Caco-2 (cell line): ENCODE data around the gene TMEM232. TPM values are rescaled to one million over a fixed set of nuclear protein-coding genes. Genes with fewer than 3 reads are reported as not detected.

Experiments
- BruUV-seq: library from RNA; stranded (reverse); fragments of 400-500 nt; replicated peaks from 2 replicates; lab custom pipeline; 2021; lab: Mats Ljungman, UMichigan
- CTCF ChIA-PET: fragments of 300-600 bp; sonication (Branson Sonifier 250); formaldehyde crosslinking; loops from one replicate; lab custom pipeline; 2022; ENCODE audit warnings: antibody characterized with exemption; lab: Charles Lee
- POLR2A ChIA-PET: fragments of 300-600 bp; sonication (Branson Sonifier 250); formaldehyde crosslinking; loops from one replicate; lab custom pipeline; 2022; ENCODE audit warnings: antibody characterized with exemption; lab: Charles Lee
- DNase-seq, 2 experiments: peaks; one replicate each; pipeline versions ENCODE4 v3.0.0 to v3.0.0-alpha.2; 2020 to 2022
- H3K27me3 ChIP-seq: replicated peaks from 2 replicates; pipeline ENCODE4 v1.6.0; 2011; ENCODE audit warnings: low read length; ENCODE audit not compliant: control insufficient read depth, insufficient read depth
- H3K36me3 ChIP-seq: 2 replicates; pipeline ENCODE4 v1.5.1; 2011; ENCODE audit warnings: low read length; ENCODE audit not compliant: control insufficient read depth, insufficient read depth
- H3K4me1 ChIP-seq: fragments of 250-450 bp; sonication (Bioruptor Pico); 2 replicates; pipeline ENCODE4 v1.5.1; 2020; ENCODE audit warnings: mild to moderate bottlenecking
- H3K4me3 ChIP-seq: 2 replicates; pipeline ENCODE4 v1.5.1; 2011; ENCODE audit warnings: low read depth, mild to moderate bottlenecking, control low read depth, low read length
- H3K9me3 ChIP-seq: fragments of 250-450 bp; sonication (Bioruptor Pico); 2 replicates; pipeline ENCODE4 v1.5.1; 2020; ENCODE audit warnings: mild to moderate bottlenecking, moderate library complexity
- H3K27ac Mint-ChIP-seq: one replicate; pipeline ENCODE4 v1.8.0; 2022; ENCODE audit warnings: mixed read lengths; ENCODE audit not compliant: unreplicated experiment
- H3K27me3 Mint-ChIP-seq: one replicate; pipeline ENCODE4 v1.8.0; 2022; ENCODE audit warnings: mixed read lengths; ENCODE audit not compliant: insufficient read depth, unreplicated experiment
- H3K36me3 Mint-ChIP-seq: one replicate; pipeline ENCODE4 v1.8.0; 2022; ENCODE audit warnings: mild to moderate bottlenecking, mixed read lengths; ENCODE audit not compliant: insufficient read depth, unreplicated experiment
- H3K4me1 Mint-ChIP-seq: one replicate; pipeline ENCODE4 v1.8.0; 2022; ENCODE audit warnings: low read depth, mixed read lengths; ENCODE audit not compliant: unreplicated experiment
- H3K4me3 Mint-ChIP-seq: one replicate; pipeline ENCODE4 v1.8.0; 2022; ENCODE audit warnings: mild to moderate bottlenecking, moderate library complexity, mixed read lengths; ENCODE audit not compliant: unreplicated experiment
- H3K9me3 Mint-ChIP-seq: one replicate; pipeline ENCODE4 v1.8.0; 2022; ENCODE audit warnings: mixed read lengths; ENCODE audit not compliant: unreplicated experiment
- intact Hi-C: fragments of 100-400 bp; cut with micrococcal nuclease; formaldehyde crosslinking; loops from one replicate; pipeline ENCODE4 v1.10.0; 2022; ENCODE audit not compliant: unreplicated experiment
- total RNA-seq: library from RNA; stranded (reverse); gene quantifications from 2 replicates; pipeline ENCODE4 v1.2.3, GENCODE V29; 2022
- TF ChIP-seq, protein P1 (sequence below), 2 experiments: fragments of 200-600 bp in 1 of 2; IDR thresholded peaks; 1 replicate in 1 of 2; 2 replicates in 1 of 2; pipeline versions ENCODE4 v1.5.1 to v1.8.0; 2011 to 2022; ENCODE audit warnings: antibody characterized with exemption in 1 of 2, control low read depth in 1 of 2, inconsistent platforms in 1 of 2, low read depth in 1 of 2, low read length in 1 of 2, mild to moderate bottlenecking in 1 of 2, moderate library complexity in 1 of 2; ENCODE audit not compliant: insufficient read depth in 1 of 2, severe bottlenecking in 1 of 2, unreplicated experiment in 1 of 2

TMEM232 gene
- total RNA-seq, 1 experiment from 2014 or later, result 0.34 TPM

DNA sequence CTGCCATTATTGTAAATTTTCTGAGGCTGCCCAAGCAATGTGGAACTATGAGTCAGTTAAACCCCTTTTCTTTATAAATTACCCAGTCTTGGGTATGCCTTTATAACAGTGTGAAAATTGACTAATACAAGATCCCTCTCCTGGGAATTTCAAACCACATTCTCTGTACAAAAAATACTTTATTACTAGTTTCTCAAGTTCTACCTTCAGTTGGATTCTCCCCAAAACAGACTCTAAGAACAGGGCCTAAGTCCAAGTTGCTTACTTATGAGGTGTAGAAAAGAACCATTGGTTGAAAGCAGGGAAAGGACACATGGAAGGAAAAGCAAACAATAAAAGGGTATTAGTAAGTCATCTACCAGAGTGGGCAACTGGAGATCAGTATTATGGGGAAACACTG, 343.2 kb downstream of the TMEM232 start:
- H3K36me3 ChIP-seq, result no peaks in the 10 kb centered on the region
- TF ChIP-seq, protein P1, sequence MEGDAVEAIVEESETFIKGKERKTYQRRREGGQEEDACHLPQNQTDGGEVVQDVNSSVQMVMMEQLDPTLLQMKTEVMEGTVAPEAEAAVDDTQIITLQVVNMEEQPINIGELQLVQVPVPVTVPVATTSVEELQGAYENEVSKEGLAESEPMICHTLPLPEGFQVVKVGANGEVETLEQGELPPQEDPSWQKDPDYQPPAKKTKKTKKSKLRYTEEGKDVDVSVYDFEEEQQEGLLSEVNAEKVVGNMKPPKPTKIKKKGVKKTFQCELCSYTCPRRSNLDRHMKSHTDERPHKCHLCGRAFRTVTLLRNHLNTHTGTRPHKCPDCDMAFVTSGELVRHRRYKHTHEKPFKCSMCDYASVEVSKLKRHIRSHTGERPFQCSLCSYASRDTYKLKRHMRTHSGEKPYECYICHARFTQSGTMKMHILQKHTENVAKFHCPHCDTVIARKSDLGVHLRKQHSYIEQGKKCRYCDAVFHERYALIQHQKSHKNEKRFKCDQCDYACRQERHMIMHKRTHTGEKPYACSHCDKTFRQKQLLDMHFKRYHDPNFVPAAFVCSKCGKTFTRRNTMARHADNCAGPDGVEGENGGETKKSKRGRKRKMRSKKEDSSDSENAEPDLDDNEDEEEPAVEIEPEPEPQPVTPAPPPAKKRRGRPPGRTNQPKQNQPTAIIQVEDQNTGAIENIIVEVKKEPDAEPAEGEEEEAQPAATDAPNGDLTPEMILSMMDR (IDR thresholded peaks at IDR 0.05; ENCODE audit: insufficient read depth in 1 of 2, low read depth in 1 of 2, low read length in 1 of 2, severe bottlenecking in 1 of 2, unreplicated experiment in 1 of 2), result no peak
- no peaks in the 10 kb centered on the region for H3K9me3 ChIP-seq
- ChIA-PET POLR2A (no interaction called here), CTCF (no interaction called here)
- H3K4me1 ChIP-seq, result no peaks in the 10 kb centered on the region; the same call in 1 of the 2 replicates
- H3K4me3 ChIP-seq, result no peak overlapping the region
- DNase-seq, result no peak
- intact Hi-C loops, result no loop called here
- H3K36me3 Mint-ChIP-seq, result no peaks in the 10 kb centered on the region
- H3K27ac Mint-ChIP-seq, result no peak overlapping the region
- no peak overlapping the region for H3K4me3 Mint-ChIP-seq
- no peaks in the 10 kb centered on the region for H3K27me3 ChIP-seq
- no peaks in the 10 kb centered on the region for H3K4me1 Mint-ChIP-seq
- BruUV-seq, result no TSS peak
- no peaks in the 10 kb centered on the region for H3K27me3 Mint-ChIP-seq
- no peaks in the 10 kb centered on the region for H3K9me3 Mint-ChIP-seq

DNA sequence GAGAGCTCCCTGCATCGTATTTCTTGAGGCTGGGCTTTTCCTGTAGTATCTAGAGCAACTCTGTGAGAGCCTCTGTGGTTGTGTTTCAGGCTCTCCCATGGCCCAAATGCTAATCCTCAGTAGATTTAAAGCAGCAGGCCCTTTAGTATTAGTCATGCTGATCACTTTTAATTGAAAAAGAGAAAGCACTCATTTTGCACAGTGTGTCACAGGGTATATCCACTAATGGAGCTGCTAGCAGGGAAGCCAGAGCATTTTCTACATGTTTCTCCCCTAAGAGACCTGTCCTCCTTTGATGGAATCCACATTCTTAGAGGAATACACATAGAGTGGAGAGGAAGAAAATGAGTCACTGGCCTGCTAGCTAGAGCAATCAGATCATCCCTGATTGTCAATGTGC, 348.5 kb downstream of the TMEM232 start:
- Histone ChIP-seq H3K27me3 (no peaks in the 10 kb centered on the region), H3K4me1 (no peaks in the 10 kb centered on the region), H3K36me3 (no peaks in the 10 kb centered on the region), H3K4me3 (no peak overlapping the region), H3K9me3 (no peaks in the 10 kb centered on the region)
- no peak overlapping the region for H3K27ac Mint-ChIP-seq
- H3K9me3 Mint-ChIP-seq, result no peaks in the 10 kb centered on the region
- intact Hi-C loops, result no loop called here
- POLR2A ChIA-PET, result no interaction called here
- H3K36me3 Mint-ChIP-seq, result no peaks in the 10 kb centered on the region
- H3K4me1 Mint-ChIP-seq, result no peaks in the 10 kb centered on the region
- no peak for DNase-seq
- TF ChIP-seq, protein P1 (IDR thresholded peaks at IDR 0.05; ENCODE audit: insufficient read depth in 1 of 2, low read depth in 1 of 2, low read length in 1 of 2, severe bottlenecking in 1 of 2, unreplicated experiment in 1 of 2), result no peak
- BruUV-seq, result no TSS peak
- CTCF ChIA-PET, result no interaction called here
- H3K27me3 Mint-ChIP-seq, result no peaks in the 10 kb centered on the region
- H3K4me3 Mint-ChIP-seq, result no peak overlapping the region

GRCh38 chr5:110377361-110377760, 349.1 kb downstream of the TMEM232 start:
- DNase-seq, result no peak
- H3K4me3 Mint-ChIP-seq, result no peak overlapping the region
- no peaks in the 10 kb centered on the region for H3K27me3 Mint-ChIP-seq
- CTCF ChIA-PET, result no interaction called here
- H3K27ac Mint-ChIP-seq, result no peak overlapping the region
- H3K9me3 ChIP-seq, result no peaks in the 10 kb centered on the region
- TF ChIP-seq, protein P1 (IDR thresholded peaks at IDR 0.05; ENCODE audit: insufficient read depth in 1 of 2, low read depth in 1 of 2, low read length in 1 of 2, severe bottlenecking in 1 of 2, unreplicated experiment in 1 of 2), result no peak
- H3K36me3 Mint-ChIP-seq, result no peaks in the 10 kb centered on the region
- intact Hi-C loops, result no loop called here
- POLR2A ChIA-PET, result no interaction called here
- no peaks in the 10 kb centered on the region for H3K4me1 Mint-ChIP-seq
- BruUV-seq, result no TSS peak
- H3K36me3 ChIP-seq, result no peaks in the 10 kb centered on the region
- no peaks in the 10 kb centered on the region for H3K27me3 ChIP-seq
- H3K4me3 ChIP-seq, result no peak overlapping the region
- H3K4me1 ChIP-seq, result no peaks in the 10 kb centered on the region
- H3K9me3 Mint-ChIP-seq, result no peaks in the 10 kb centered on the region
